ENCODE data around the gene NUBP2.

Gene NUBP2

DNA sequence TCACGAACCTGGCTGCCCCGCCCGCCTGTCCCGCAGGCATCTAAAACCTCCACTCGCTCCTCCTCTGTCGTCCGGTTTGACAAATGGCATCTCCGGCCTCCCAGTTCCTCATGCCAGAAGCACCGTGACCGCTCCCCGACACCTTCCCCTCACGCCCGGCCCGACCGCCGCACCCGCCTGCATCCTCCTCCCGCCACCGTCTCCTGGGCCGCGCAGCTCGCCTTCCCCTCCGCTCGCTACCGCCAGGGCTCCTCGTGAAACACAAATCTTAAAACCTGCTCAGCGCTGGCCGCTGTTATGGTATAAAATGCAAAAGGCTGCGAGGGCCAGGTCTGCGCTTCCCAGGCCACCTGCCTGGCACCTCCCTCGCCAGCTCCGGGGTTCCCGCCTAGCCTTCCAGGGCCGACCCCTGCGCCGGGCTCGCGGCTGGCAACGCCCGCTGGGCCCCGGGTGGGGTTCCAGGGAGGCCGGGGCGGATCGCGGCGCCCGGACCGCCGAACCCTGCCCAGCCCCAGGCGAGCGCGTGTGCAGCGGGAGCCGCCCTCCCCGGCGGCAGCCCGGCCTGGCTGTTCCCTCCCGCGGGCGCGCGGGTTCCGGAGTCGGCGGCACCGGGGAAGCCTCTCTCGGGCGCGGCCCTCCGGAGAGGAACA is 877 bp upstream of the NUBP2 start:
- no peak for DNase-seq (ENCODE audit: extremely low read depth, low read depth)

DNA sequence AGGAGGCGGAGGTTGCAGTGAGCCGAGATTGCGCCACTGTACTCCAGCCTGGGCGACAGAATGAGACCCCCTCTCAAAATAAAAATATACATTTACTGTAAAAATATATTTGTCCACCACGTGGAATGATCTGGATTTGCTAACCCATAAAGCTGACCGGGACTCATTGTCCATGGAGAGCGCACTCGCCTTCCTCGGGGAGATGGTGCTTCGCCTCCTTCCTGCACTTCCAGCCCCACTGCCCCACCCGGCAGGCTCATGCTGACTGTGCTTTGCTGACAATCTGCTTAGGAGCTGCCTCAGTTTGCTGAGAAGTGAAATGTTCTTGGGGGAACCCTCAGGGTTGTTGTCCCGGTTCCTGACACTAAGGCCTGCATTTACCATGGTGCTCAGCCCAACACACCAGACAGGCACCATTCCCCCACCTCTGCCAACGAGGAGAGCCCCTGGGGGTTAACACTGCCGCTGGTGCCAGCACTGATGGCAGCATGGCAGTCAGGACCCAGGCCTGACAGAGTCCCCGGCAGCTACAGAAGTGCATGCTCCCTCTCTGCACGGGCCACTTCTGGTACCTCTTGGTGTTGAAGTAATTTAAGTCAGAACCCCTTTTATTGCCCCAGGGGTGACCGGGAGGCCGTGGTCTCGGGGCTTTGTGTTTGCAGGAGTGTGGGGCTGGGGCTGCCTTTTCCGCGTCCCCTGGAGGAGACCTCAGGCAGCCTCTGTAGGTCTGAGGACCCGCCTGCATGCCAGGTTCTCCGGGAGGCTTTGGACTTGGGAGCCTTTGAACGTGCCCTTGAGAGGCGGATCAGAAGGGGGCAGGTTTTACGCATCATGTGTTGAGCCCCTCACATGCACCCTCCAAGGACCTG is 2.5 kb downstream of the NUBP2 start:
- TF ChIP-seq, protein P1, sequence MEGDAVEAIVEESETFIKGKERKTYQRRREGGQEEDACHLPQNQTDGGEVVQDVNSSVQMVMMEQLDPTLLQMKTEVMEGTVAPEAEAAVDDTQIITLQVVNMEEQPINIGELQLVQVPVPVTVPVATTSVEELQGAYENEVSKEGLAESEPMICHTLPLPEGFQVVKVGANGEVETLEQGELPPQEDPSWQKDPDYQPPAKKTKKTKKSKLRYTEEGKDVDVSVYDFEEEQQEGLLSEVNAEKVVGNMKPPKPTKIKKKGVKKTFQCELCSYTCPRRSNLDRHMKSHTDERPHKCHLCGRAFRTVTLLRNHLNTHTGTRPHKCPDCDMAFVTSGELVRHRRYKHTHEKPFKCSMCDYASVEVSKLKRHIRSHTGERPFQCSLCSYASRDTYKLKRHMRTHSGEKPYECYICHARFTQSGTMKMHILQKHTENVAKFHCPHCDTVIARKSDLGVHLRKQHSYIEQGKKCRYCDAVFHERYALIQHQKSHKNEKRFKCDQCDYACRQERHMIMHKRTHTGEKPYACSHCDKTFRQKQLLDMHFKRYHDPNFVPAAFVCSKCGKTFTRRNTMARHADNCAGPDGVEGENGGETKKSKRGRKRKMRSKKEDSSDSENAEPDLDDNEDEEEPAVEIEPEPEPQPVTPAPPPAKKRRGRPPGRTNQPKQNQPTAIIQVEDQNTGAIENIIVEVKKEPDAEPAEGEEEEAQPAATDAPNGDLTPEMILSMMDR (IDR thresholded peaks at IDR 0.05; ENCODE audit: low read depth, low read length), result no peak
- no peak for DNase-seq (ENCODE audit: extremely low read depth, low read depth)

More for the DNA sequence above, 877 bp upstream of the NUBP2 start:
- TF ChIP-seq, protein P1 (IDR thresholded peaks at IDR 0.05; ENCODE audit: low read depth, low read length), result no peak

DNA sequence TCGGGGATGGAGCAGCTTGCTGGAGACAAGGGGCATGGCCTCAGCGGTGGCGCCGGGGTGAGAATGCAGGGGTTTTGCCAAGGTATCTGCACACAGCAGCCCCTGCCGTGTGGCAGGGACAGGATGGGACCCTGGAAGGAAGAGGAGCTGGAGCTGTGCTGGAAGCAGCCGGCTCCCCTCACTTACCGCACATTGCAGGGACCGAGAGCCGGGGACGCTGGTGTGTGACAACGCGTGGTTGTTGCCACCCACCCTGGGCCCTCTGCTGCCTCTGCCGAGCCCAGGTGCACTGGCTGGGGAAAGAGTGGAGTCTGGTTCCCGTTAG is 3.0 kb downstream of the NUBP2 start:
- TF ChIP-seq, protein P1 (IDR thresholded peaks at IDR 0.05; ENCODE audit: low read depth, low read length), result no peak
- DNase-seq (ENCODE audit: extremely low read depth, low read depth), result no peak

DNA sequence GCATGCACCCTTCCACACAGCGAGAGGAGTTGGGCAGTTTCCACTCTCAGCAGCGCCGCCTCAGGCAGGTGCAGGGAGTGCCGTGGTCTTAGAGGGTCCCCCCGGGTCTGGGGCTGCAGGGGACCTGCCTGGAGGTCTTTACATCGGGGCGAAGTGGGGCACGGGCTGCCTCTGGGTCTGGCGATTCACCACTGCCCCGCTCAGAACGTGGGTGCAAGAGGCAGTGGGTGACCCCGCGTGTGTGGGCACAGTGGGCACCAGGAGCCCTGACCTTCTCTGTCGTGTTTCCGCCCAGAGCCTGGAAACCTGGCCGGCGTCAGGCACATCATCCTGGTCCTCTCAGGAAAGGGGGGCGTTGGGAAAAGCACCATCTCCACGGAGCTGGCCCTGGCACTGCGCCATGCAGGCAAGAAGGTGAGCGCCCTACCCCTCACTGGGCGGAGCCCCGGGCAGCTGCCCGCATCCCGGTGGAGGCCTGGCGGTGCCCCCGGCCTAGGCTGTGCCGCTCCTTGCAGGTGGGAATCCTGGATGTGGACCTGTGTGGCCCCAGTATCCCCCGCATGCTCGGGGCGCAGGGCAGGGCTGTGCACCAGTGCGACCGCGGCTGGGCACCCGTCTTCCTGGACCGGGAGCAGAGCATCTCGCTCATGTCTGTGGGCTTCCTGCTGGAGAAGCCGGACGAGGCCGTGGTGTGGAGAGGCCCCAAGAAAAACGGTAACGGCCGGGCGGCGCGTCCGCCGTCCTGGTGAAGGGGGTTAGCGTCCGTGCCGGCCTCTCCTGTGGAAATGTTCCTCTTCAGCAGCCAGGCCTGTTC is 3.7 kb downstream of the NUBP2 start:
- DNase-seq (ENCODE audit: extremely low read depth, low read depth), result no peak
- TF ChIP-seq, protein P1 (IDR thresholded peaks at IDR 0.05; ENCODE audit: low read depth, low read length), result no peak

DNA sequence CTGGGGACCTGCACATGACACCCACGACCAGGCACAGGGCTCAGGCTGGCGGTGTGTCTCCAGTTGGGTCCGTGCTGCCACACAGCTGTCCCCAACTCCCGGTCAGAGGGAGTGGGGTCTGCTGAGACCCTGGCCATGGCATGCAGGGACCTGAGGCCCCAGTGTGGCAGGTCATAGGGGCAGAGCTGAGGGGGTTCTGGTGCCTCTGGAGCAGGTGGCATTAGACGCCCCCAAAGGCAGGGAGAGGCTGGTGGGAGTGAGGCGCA is 4.2 kb downstream of the NUBP2 start:
- no peak for DNase-seq (ENCODE audit: extremely low read depth, low read depth)
- TF ChIP-seq, protein P1 (IDR thresholded peaks at IDR 0.05; ENCODE audit: low read depth, low read length), result no peak

DNA sequence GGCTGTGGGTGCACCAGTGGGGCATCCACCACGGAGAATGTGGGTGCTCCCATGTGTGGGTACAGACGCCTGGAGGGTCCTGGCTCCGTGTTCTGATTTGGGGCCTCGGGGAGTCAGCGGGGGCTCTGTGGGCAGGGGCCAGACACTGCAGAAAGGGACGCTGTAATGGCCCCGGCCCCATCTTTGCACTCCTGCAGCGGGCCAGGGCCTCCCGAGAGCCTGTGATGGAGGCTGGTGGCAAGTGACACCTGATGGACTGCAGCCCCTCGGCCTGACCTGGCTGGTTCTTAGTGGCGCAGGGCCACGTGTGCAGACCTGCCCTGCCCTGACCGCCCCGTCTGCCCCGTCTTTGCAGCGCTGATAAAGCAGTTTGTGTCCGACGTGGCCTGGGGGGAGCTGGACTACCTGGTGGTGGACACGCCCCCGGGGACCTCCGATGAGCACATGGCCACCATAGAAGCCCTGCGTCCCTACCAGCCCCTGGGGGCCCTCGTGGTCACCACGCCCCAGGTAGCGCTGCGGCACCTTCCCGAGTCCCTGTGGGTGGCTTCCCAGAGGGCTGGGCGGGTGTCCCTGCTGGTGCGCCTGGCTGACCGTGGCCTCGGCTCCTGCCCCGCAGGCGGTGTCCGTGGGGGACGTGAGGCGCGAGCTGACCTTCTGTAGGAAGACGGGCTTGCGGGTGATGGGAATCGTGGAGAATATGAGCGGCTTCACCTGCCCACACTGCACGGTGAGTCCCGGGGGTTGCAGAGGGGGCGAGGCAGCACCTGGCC is 4.7 kb downstream of the NUBP2 start:
- TF ChIP-seq, protein P1 (IDR thresholded peaks at IDR 0.05; ENCODE audit: low read depth, low read length), result no peak
- no peak for DNase-seq (ENCODE audit: extremely low read depth, low read depth)

All from AG09319 (cell line).